ENCODE results near the gene SYMPK. TPM values are rescaled to one million over a fixed set of nuclear protein-coding genes. Genes with fewer than 3 reads are reported as not detected.
"Not testable (repeated sequence)": the region's sequence is repeated elsewhere in the genome, so short reads cannot be mapped to it uniquely, and the experiment has no call there.

SYMPK gene
- total and polyA plus RNA-seq, 8 donors: 65.6 to 77.6 (median 69.1) TPM

DNA sequence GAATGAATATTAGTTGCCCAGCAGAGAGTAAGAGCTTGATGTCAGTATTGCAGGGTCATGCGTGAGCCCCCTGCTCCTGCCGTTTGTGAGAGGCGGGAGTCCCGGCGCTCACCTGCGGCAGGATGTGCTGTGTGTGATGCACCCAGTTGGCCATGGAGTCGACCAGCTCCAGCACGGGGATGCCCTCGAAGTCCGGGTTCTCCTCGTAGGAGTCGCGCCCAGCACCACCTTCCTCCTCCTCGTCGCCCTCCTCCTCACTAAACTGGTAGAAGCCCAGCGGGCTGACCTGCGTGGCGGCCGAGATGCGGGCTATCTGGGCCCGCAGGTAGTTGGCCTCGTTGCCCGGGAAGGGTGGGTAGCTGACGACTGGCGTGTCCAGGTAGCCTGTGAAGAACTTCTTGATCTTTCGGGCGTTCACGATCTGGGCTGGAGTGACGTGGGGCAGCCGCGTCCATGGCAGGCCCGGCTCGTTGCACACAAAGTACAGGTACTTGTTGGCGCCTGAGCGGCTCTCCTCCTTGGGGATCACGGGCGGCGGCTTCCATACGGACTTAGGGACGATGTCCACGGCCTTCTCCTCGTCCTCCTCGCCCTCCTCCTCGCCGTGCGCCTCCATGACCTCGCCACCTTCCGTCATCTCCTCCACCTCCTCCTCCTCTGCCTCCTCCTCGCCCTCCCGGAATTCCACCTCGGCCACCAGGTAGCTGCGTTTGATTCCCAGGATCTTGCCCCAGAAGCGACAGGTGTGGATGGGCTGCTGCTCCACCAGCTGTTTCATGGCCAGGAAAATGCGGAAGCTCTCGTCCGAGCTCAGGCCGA lies 58.6 kb downstream of the SYMPK start:
- intact Hi-C loops (cut with DNase I): no loop called here

DNA sequence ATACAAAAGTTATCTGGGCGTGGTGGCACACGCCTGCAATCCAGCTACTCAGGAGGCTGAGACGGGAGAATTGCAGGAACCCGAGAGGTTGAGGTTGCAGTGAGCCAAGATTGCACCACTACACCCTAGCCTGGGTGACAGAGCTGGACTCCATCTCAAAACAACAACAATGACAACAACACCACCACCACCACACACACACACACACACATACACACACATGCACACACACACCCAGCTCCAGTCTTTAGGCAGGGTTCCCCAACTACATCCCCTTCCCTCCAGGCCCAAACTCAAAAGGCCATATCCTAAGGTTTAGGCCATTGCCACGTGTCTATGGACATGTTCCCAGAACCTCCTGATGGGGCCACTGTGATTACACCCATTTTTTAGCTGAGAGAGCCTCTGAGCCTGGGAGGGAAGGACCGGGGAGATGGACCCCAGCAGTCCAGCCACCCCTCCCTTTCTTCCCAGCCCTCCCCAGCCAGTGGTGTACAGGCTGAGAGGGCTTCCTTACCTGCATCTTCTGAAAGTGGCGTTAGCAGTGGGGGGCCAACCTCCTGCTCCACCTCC lies 61.3 kb downstream of the SYMPK start:
- Histone ChIP-seq H3K27me3 (peaks cover 0 to 92% of the 10 kb centered on the region in 2 donors), H3K27ac (no peak overlapping the region), H3K9me3 (no peaks in the 10 kb centered on the region), H3K36me3 (no peaks in the 10 kb centered on the region), H3K4me3 (no peak overlapping the region), H3K4me1 (peaks cover 2 to 10% of the 10 kb centered on the region in 2 donors)
- ATAC-seq (no peak), DNase-seq (no peak)
- intact Hi-C loops (cut with DNase I): no loop called here
- TF ChIP-seq, protein P1, sequence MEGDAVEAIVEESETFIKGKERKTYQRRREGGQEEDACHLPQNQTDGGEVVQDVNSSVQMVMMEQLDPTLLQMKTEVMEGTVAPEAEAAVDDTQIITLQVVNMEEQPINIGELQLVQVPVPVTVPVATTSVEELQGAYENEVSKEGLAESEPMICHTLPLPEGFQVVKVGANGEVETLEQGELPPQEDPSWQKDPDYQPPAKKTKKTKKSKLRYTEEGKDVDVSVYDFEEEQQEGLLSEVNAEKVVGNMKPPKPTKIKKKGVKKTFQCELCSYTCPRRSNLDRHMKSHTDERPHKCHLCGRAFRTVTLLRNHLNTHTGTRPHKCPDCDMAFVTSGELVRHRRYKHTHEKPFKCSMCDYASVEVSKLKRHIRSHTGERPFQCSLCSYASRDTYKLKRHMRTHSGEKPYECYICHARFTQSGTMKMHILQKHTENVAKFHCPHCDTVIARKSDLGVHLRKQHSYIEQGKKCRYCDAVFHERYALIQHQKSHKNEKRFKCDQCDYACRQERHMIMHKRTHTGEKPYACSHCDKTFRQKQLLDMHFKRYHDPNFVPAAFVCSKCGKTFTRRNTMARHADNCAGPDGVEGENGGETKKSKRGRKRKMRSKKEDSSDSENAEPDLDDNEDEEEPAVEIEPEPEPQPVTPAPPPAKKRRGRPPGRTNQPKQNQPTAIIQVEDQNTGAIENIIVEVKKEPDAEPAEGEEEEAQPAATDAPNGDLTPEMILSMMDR (IDR thresholded peaks at IDR 0.05): no peak

More for the DNA sequence above, 58.6 kb downstream of the SYMPK start:
- Histone ChIP-seq H3K36me3 (no peaks in the 10 kb centered on the region), H3K9me3 (no peaks in the 10 kb centered on the region), H3K27me3 (peaks cover 0 to 76% of the 10 kb centered on the region in 2 donors), H3K4me3 (no peak overlapping the region), H3K4me1 (peaks cover under 1 to 3% of the 10 kb centered on the region in 2 donors), H3K27ac (no peak overlapping the region)
- TF ChIP-seq, protein P1 (IDR thresholded peaks at IDR 0.05): no peak
- ATAC-seq (no peak), DNase-seq (peak in 1 of 4 donors; percentile 74)

DNA sequence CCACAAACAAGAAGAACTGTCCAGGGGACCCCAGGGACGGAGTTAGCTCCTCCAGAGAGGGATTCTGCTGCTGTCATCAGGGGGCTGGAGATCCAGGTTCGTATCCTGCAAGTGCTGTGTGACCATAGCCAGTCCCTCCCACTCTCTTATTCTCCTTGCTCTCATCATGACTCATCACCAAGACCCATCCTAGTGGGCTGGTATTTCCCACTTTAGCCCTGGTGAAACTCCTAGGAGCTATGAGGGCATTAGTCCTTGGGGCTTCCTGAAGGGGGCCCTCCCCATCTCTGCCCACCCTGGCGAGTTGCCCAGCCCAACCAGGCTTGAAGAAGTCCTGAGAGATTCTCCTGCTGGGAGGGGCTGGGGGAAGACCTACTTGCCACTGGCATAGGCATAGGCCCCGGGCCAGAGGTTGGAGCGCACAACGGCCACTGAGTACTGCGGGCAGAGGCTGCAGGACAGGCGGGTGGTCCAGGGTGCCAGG lies 62.8 kb downstream of the SYMPK start:
- Histone ChIP-seq H3K27ac (no peak overlapping the region), H3K4me1 (peaks cover 2 to 10% of the 10 kb centered on the region in 2 donors), H3K27me3 (peaks cover 0 to 98% of the 10 kb centered on the region in 2 donors), H3K4me3 (no peak overlapping the region), H3K36me3 (no peaks in the 10 kb centered on the region), H3K9me3 (no peaks in the 10 kb centered on the region)
- ATAC-seq: no peak
- TF ChIP-seq, protein P1 (IDR thresholded peaks at IDR 0.05): no peak
- no peak for DNase-seq
- intact Hi-C loops (cut with DNase I): no loop called here

DNA sequence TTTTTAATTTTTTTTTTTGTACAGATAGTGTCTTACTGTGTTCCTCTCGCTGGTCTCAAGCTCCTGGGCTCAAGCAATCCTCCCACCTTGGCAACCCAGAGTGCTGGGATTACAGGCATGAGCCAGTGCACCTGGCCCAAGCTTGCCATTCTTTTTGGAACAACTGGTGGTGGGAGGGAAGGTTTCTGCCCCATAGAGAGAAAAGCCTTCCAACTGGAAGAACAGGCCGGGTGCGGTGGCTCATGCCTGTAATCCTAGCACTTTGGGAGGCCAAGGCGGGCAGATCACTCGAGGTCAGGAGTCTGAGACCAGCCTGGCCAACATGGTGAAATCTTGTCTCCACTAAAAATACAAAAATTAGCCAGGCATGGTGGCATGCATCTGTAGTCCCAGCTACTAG lies 63.4 kb downstream of the SYMPK start:
- H3K27ac ChIP-seq; H3K36me3 ChIP-seq; H3K4me3 ChIP-seq; DNase-seq; H3K9me3 ChIP-seq; intact Hi-C loops (cut with DNase I); H3K4me1 ChIP-seq: not testable (repeated sequence)
- H3K27me3 ChIP-seq: peaks cover 0 to 98% of the 10 kb centered on the region in 2 donors
- peak; percentile 4 for ATAC-seq

DNA sequence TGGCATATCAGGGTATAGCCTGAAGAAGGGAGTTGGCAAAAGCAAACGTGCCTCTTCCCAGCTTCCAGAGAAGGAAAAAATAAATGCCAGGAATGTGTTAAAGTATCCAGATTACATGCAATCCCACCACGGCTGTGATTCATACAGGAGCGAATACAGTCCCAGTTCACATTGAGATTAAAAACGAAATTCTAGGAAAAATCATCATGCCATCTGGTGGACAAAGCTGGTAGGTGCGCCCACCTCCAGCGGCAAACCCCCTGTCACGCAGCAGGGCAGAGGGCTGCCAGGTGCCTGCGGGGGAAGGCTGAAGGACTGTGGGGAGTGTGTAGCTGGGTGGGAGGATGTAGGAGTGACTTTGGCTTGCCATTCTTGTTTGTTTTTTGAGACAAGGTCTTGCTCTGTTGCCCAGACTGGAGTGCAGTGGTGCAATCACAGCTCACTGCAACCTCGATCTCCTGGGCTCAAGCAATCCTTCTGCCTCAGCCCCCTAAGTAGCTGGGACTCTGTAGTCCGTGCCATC lies 63.9 kb downstream of the SYMPK start:
- no peak overlapping the region for H3K4me3 ChIP-seq
- peak; percentile 90 for ATAC-seq
- peaks cover 0 to 98% of the 10 kb centered on the region in 2 donors for H3K27me3 ChIP-seq
- TF ChIP-seq, protein P1 (IDR thresholded peaks at IDR 0.05): peak; percentile 89 to 94
- H3K4me1 ChIP-seq: peaks cover 2 to 10% of the 10 kb centered on the region in 2 donors
- peak in 2 of 4 donors; percentile 68 to 83 for DNase-seq
- no peaks in the 10 kb centered on the region for H3K9me3 ChIP-seq
- intact Hi-C loops (cut with DNase I): no loop called here
- H3K27ac ChIP-seq: no peak overlapping the region
- H3K36me3 ChIP-seq: no peaks in the 10 kb centered on the region
